Panc1 (cell line): Measurements from ENCODE around the gene PCDH15.

Experiments
- CTCF ChIP-seq: fragments of 450-650 bp; IDR thresholded peaks from 2 replicates; pipeline ENCODE4 v1.5.1; 2017; ENCODE audit warnings: mild to moderate bottlenecking
- POLR2AphosphoS5 ChIP-seq: IDR thresholded peaks from 2 replicates; pipeline ENCODE4 v1.6.1; 2012; ENCODE audit warnings: mild to moderate bottlenecking, low read depth, low read length, moderate library complexity
- REST ChIP-seq, 2 experiments: IDR thresholded peaks; 2 replicates each; pipeline ENCODE4 v1.6.1; 2011 to 2012; ENCODE audit warnings: low read depth in 2 of 2, control low read depth in 1 of 2, low read length in 1 of 2, mild to moderate bottlenecking in 1 of 2, moderate library complexity in 1 of 2; ENCODE audit not compliant: insufficient read depth in 1 of 2
- SIN3A ChIP-seq: IDR thresholded peaks from 2 replicates; pipeline ENCODE4 v1.6.1; 2012; ENCODE audit warnings: low read depth, mild to moderate bottlenecking, low read length, moderate library complexity, borderline replicate concordance; ENCODE audit not compliant: insufficient read depth
- TCF7L2 ChIP-seq: IDR thresholded peaks from 2 replicates; pipeline ENCODE4 v1.6.1; 2011; ENCODE audit warnings: mild to moderate bottlenecking, low read depth, low read length, inconsistent platforms

GRCh38 chr10:54002077-54002476 is 799.0 kb downstream of the PCDH15 start:
- TF ChIP-seq CTCF = no peak
- TF ChIP-seq TCF7L2 = no peak
- no peak for TF ChIP-seq POLR2AphosphoS5
- TF ChIP-seq SIN3A = no peak
- peak in 1 of 2 experiments; percentile 61; a peak in 2 of 4 replicates for TF ChIP-seq REST (IDR thresholded peaks at IDR 0.05; ENCODE audit: insufficient read depth in 1 of 2, low read depth in 2 of 2, low read length in 1 of 2)
